ENCODE data around the gene ADAMTS19.

GRCh38 chr5:129563585-129563984 is 103.5 kb downstream of the ADAMTS19 start:
- TF ChIP-seq CSRNP3 (CRISPR knock-in tag; IDR thresholded peaks at IDR 0.05) = no peak
- TF ChIP-seq ZFP30 (CRISPR knock-in tag; IDR thresholded peaks at IDR 0.05) = no peak
- TF ChIP-seq TCF4 (CRISPR knock-in tag; IDR thresholded peaks at IDR 0.05; ENCODE audit: borderline replicate concordance) = no peak
- no peak for TF ChIP-seq PATZ1 (CRISPR knock-in tag; IDR thresholded peaks at IDR 0.05; ENCODE audit: borderline replicate concordance)
- TF ChIP-seq CREB5 (CRISPR knock-in tag; IDR thresholded peaks at IDR 0.05; ENCODE audit: low read depth) = no peak
- no peak for TF ChIP-seq TOX (CRISPR knock-in tag; IDR thresholded peaks at IDR 0.05; ENCODE audit: borderline replicate concordance)
- no peak for TF ChIP-seq ARNTL (CRISPR knock-in tag; IDR thresholded peaks at IDR 0.05; ENCODE audit: borderline replicate concordance, low read depth)
- TF ChIP-seq CSDC2 (CRISPR knock-in tag; IDR thresholded peaks at IDR 0.05) = no peak
- no peak for TF ChIP-seq RARB (CRISPR knock-in tag; IDR thresholded peaks at IDR 0.05)
- no peak for TF ChIP-seq OSR1 (CRISPR knock-in tag; IDR thresholded peaks at IDR 0.05)

Measured in SK-N-SH treated with all-trans-retinoic acid at 6 μM for 48 hours (cell line).